Prostate gland (tissue), 2 donors: ENCODE measurements around the gene BBS9.

Source experiments
- CTCF ChIP-seq, 4 experiments: fragments of 200-600 bp in 2 of 4; fragments of 450-650 bp in 2 of 4; sonication (generic) in 2 of 4; IDR thresholded peaks; 1 replicate in 3 of 4; 2 replicates in 1 of 4; pipeline ENCODE4 v1.5.1; 2016 to 2019; ENCODE audit warnings: antibody characterized with exemption in 4 of 4, mild to moderate bottlenecking in 2 of 4, moderate library complexity in 2 of 4
- POLR2A ChIP-seq: fragments of 450-650 bp; IDR thresholded peaks from one replicate; pipeline ENCODE4 v1.6.1; 2016; ENCODE audit warnings: antibody characterized with exemption, mild to moderate bottlenecking
- POLR2AphosphoS5 ChIP-seq: sonication (generic); formaldehyde crosslinking; IDR thresholded peaks from one replicate; pipeline ENCODE4 v1.6.1; 2017; ENCODE audit warnings: antibody characterized with exemption

GRCh38 chr7:33645104-33645503 lies 515.7 kb downstream of the BBS9 start:
- TF ChIP-seq POLR2AphosphoS5 = no peak
- TF ChIP-seq POLR2A = no peak
- TF ChIP-seq CTCF (IDR thresholded peaks at IDR 0.05) = no peak
